ENCODE data around the gene ZFYVE16. TPM values are rescaled to one million over a fixed set of nuclear protein-coding genes. Genes with fewer than 3 reads are reported as not detected.

The ZFYVE16 gene
- total and polyA plus RNA-seq, 2 of the 13 experiments (the other 11 are each of a cell fraction or from before 2014, with no cell fraction given) = 9.3 to 33.3 TPM

DNA sequence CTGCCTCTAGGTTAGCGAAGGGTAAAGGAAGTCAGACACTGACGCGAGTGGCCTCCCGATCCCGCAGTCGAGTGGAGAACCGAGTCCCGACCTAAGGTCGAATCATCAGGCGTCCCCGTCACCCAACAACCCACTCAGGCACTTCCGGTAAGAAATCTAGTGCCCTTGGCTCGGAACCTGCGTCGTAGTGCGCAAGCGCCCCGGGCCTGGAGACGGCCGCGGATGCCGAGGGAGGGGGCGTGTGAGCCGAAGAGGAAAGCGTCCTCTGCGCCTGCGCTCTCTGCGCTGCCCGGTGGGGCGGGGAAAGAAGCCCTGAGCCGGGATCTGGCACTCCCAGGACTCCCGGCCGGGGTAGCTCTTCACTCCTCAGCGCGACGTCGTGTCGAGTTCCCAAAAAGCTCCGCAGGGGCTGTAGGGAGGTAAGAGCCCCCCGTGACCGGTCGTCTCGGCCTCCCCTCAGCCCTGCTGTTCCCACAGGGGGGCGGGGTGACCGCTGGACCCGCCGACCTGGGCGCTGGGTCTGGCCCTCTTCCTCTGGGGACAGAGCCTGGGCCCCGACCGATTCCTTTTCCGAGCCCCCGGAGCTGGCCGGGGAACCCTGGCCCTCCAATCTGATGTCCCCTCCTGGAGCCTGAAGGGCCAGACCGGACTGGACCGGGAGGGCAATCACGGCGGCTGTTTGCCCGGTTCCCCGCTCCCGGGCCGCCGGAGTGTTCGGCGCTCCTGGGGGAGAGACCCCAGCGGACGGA, at the start of gene ZFYVE16 (continued):
- no peak for TF ChIP-seq HCFC1 (IDR thresholded peaks at IDR 0.05; ENCODE audit: low read depth, low read length)
- TF ChIP-seq GATA4 (IDR thresholded peaks at IDR 0.05; ENCODE audit: borderline replicate concordance, low read depth) = no peak; the same call in 1 of the 2 replicates
- no peak; the same call in 1 of the 2 replicates for TF ChIP-seq ZNF550 (CRISPR knock-in tag; IDR thresholded peaks at IDR 0.05; ENCODE audit: borderline replicate concordance)
- TF ChIP-seq, protein P1, sequence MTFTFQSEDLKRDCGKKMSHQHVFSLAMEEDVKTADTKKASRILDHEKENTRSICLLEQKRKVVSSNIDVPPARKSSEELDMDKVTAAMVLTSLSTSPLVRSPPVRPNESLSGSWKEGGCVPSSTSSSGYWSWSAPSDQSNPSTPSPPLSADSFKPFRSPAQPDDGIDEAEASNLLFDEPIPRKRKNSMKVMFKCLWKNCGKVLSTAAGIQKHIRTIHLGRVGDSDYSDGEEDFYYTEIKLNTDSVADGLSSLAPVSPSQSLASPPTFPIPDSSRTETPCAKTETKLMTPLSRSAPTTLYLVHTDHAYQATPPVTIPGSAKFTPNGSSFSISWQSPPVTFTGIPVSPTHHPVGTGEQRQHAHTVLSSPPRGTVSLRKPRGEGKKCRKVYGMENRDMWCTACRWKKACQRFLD (CRISPR knock-in tag; IDR thresholded peaks at IDR 0.05; ENCODE audit: borderline replicate concordance) = peak; percentile 83; the same call in 1 of the 2 replicates
- peak; percentile 17; the same call in 1 of the 2 replicates for TF ChIP-seq BATF2 (CRISPR knock-in tag; IDR thresholded peaks at IDR 0.05)
- TF ChIP-seq HES4 (CRISPR knock-in tag; IDR thresholded peaks at IDR 0.05; ENCODE audit: borderline replicate concordance) = peak; percentile 81; the same call in 1 of the 2 replicates
- TF ChIP-seq SRF (IDR thresholded peaks at IDR 0.05; ENCODE audit: low read depth, low read length) = no peak
- no peak for TF ChIP-seq CREB3 (CRISPR knock-in tag; IDR thresholded peaks at IDR 0.05)
- no peak for TF ChIP-seq TOE1 (CRISPR knock-in tag; IDR thresholded peaks at IDR 0.05)
- no peak for TF ChIP-seq PAWR (CRISPR knock-in tag; IDR thresholded peaks at IDR 0.05; ENCODE audit: borderline replicate concordance)
- TF ChIP-seq NAIF1 (CRISPR knock-in tag; IDR thresholded peaks at IDR 0.05; ENCODE audit: borderline replicate concordance) = no peak; the same call in 1 of the 2 replicates
- peak; percentile 90 for TF ChIP-seq RBFOX2 (IDR thresholded peaks at IDR 0.05; ENCODE audit: low read depth, low read length)
- 0 out of 2 replicates have a peak, but pooled peaks have one; percentile 26 for TF ChIP-seq ZHX1 (CRISPR knock-in tag; IDR thresholded peaks at IDR 0.05; ENCODE audit: low read depth)
- no peak for TF ChIP-seq MIXL1 (CRISPR knock-in tag; IDR thresholded peaks at IDR 0.05)
- TF ChIP-seq RBAK (CRISPR knock-in tag; IDR thresholded peaks at IDR 0.05) = no peak
- no peak for TF ChIP-seq RFX5 (IDR thresholded peaks at IDR 0.05; ENCODE audit: low read depth, low read length)
- no peak for TF ChIP-seq GTF2F1 (IDR thresholded peaks at IDR 0.05; ENCODE audit: low read length)
- TF ChIP-seq ZNF33B (CRISPR knock-in tag; IDR thresholded peaks at IDR 0.05) = peak; percentile 25; the same call in 1 of the 2 replicates
- TF ChIP-seq NR1H2 (CRISPR knock-in tag; IDR thresholded peaks at IDR 0.05; ENCODE audit: borderline replicate concordance, low read depth) = no peak
- TF ChIP-seq ZNF546 (CRISPR knock-in tag; conservative IDR thresholded peaks at IDR 0.05) = peak; percentile 66; the same call in 1 of the 2 replicates
- no peak; the same call in 1 of the 2 replicates for TF ChIP-seq ZNF383 (CRISPR knock-in tag; IDR thresholded peaks at IDR 0.05; ENCODE audit: borderline replicate concordance)
- no peak for TF ChIP-seq SNAPC2 (CRISPR knock-in tag; IDR thresholded peaks at IDR 0.05)
